Neuronal stem cell (in vitro differentiated cells): Measurements from ENCODE around the gene MARCKSL1. TPM values are rescaled to one million over a fixed set of nuclear protein-coding genes. Genes with fewer than 3 reads are reported as not detected.

Source experiments
- DNase-seq: peaks from one replicate; pipeline ENCODE4 v3.0.0-alpha.2; 2013; ENCODE audit warnings: low spot score
- H2AFZ ChIP-seq: one replicate; pipeline ENCODE4 v1.6.1; 2013; ENCODE audit warnings: mild to moderate bottlenecking, low read length, inconsistent platforms
- H2AK5ac ChIP-seq: 2 replicates; pipeline ENCODE4 v1.6.1; 2013; ENCODE audit warnings: low read depth, mild to moderate bottlenecking, inconsistent platforms, low read length, moderate library complexity, mixed read lengths
- H2BK120ac ChIP-seq: 2 replicates; pipeline ENCODE4 v1.6.1; 2013; ENCODE audit warnings: low read depth, mild to moderate bottlenecking, inconsistent platforms, low read length, moderate library complexity, mixed read lengths
- H2BK12ac ChIP-seq: one replicate; pipeline ENCODE4 v1.6.1; 2013; ENCODE audit warnings: low read length, inconsistent platforms
- H2BK15ac ChIP-seq: 2 replicates; pipeline ENCODE4 v1.6.1; 2013; ENCODE audit warnings: mild to moderate bottlenecking, low read length, inconsistent platforms, mixed read lengths
- H2BK5ac ChIP-seq: one replicate; pipeline ENCODE4 v1.6.1; 2013; ENCODE audit warnings: inconsistent platforms, mild to moderate bottlenecking, low read length, moderate library complexity
- H3K14ac ChIP-seq: one replicate; pipeline ENCODE4 v1.6.1; 2013; ENCODE audit warnings: low read length, inconsistent platforms
- H3K18ac ChIP-seq: 2 replicates; pipeline ENCODE4 v1.6.1; 2013; ENCODE audit warnings: low read length, inconsistent platforms
- H3K23ac ChIP-seq: 2 replicates; pipeline ENCODE4 v1.6.1; 2013; ENCODE audit warnings: low read depth, mild to moderate bottlenecking, mixed read lengths, low read length, inconsistent platforms; ENCODE audit not compliant: poor library complexity
- H3K27ac ChIP-seq: replicated peaks from 3 replicates; pipeline ENCODE4 v1.5.1; 2013; ENCODE audit warnings: low read length, inconsistent platforms
- H3K27me3 ChIP-seq, 3 experiments: 2 replicates each; pipeline ENCODE4 v1.6.1; 2013; ENCODE audit warnings: low read length in 3 of 3, mild to moderate bottlenecking in 2 of 3, inconsistent platforms in 1 of 3, low read depth in 1 of 3, mixed read lengths in 1 of 3, moderate library complexity in 1 of 3; ENCODE audit not compliant: control insufficient read depth in 3 of 3, insufficient read depth in 3 of 3
- H3K36me3 ChIP-seq, 2 donors: replicated peaks in 1 of 2; 2 replicates each; pipeline ENCODE4 v1.6.1; 2013; ENCODE audit warnings: low read length in 2 of 2; ENCODE audit not compliant: control insufficient read depth in 2 of 2, insufficient read depth in 2 of 2
- H3K4ac ChIP-seq: 2 replicates; pipeline ENCODE4 v1.6.1; 2013; ENCODE audit warnings: inconsistent platforms, mild to moderate bottlenecking, low read length, moderate library complexity
- H3K4me1 ChIP-seq, 2 donors: 1 replicate in 1 of 2; 2 replicates in 1 of 2; pipeline ENCODE4 v1.6.1; 2013; ENCODE audit warnings: low read length in 2 of 2, low read depth in 1 of 2; ENCODE audit not compliant: control insufficient read depth in 2 of 2, insufficient read depth in 1 of 2
- H3K4me2 ChIP-seq: one replicate; pipeline ENCODE4 v1.6.1; 2013; ENCODE audit warnings: mild to moderate bottlenecking, low read length, inconsistent platforms; ENCODE audit not compliant: insufficient read depth, poor library complexity, severe bottlenecking
- H3K4me3 ChIP-seq, 2 donors: 2 replicates each; pipeline ENCODE4 v1.5.1; 2013; ENCODE audit warnings: low read length in 2 of 2, mild to moderate bottlenecking in 2 of 2, inconsistent platforms in 1 of 2, moderate library complexity in 1 of 2
- H3K79me1 ChIP-seq: one replicate; pipeline ENCODE4 v1.6.1; 2013; ENCODE audit warnings: low read depth, mild to moderate bottlenecking, inconsistent platforms, low read length, moderate library complexity
- H3K9ac ChIP-seq: one replicate; pipeline ENCODE4 v1.6.1; 2013; ENCODE audit warnings: mild to moderate bottlenecking, low read depth, low read length, inconsistent platforms; ENCODE audit not compliant: poor library complexity
- H3K9me3 ChIP-seq, 2 donors: replicated peaks in 1 of 2; 2 replicates each; pipeline versions ENCODE3 to v1.6.1; 2013; ENCODE audit warnings: low read length in 2 of 2, mild to moderate bottlenecking in 2 of 2, inconsistent platforms in 1 of 2, low read depth in 1 of 2, mixed read lengths in 1 of 2, moderate library complexity in 1 of 2; ENCODE audit not compliant: control insufficient read depth in 2 of 2, insufficient read depth in 1 of 2
- H4K8ac ChIP-seq: one replicate; pipeline ENCODE4 v1.6.1; 2013; ENCODE audit warnings: low read depth, mild to moderate bottlenecking, inconsistent platforms, low read length, moderate library complexity
- H4K91ac ChIP-seq: one replicate; pipeline ENCODE4 v1.6.1; 2013; ENCODE audit warnings: low read length, low read depth, mild to moderate bottlenecking, inconsistent platforms; ENCODE audit not compliant: poor library complexity
- WGBS, 2 donors: extraction: QIAGEN DNeasy Blood & Tissue Kit; methylation state at CpG; one replicate each; pipeline ENCODE4 v1.1.7; 2013; ENCODE audit warnings: missing lambda C conversion rate in 2 of 2, mixed read lengths in 1 of 2; ENCODE audit not compliant: insufficient read length in 2 of 2, insufficient replicate concordance in 1 of 2; ENCODE audit errors: extremely low coverage in 2 of 2; 5-methylcytosine and 5-hydroxymethylcytosine counted together
- polyA plus RNA-seq, 2 experiments: library from polyadenylated mRNA; stranded (reverse); fragments of 200-250 nt; gene quantifications; one replicate each; pipeline ENCODE4 v1.2.3, GENCODE V29; 2013

MARCKSL1 gene, protein sequence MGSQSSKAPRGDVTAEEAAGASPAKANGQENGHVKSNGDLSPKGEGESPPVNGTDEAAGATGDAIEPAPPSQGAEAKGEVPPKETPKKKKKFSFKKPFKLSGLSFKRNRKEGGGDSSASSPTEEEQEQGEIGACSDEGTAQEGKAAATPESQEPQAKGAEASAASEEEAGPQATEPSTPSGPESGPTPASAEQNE
- polyA plus RNA-seq (2013, experiment 1 of 2), result 808 TPM
- 809 TPM for polyA plus RNA-seq (2013, experiment 2 of 2)

- peak within 1 kb of the TSS; percentile 82 to 98 for H3K4me3 ChIP-seq
- H4K8ac ChIP-seq, result no peak within 1 kb of the TSS
- H3K4me2 ChIP-seq, result peak within 1 kb of the TSS; percentile 72
- peak within 1 kb of the TSS; percentile 87 for H2AFZ ChIP-seq
- peak within 1 kb of the TSS; percentile 66 for H2BK15ac ChIP-seq
- H3K18ac ChIP-seq, result peak within 1 kb of the TSS; percentile 99
- peaks cover 33 to 41% of the 10 kb centered on the region in 2 donors for H3K36me3 ChIP-seq
- no CpG with 5 or more reads among the region's 95 CpGs for WGBS, 2 donors
- H2AK5ac ChIP-seq, result peak within 1 kb of the TSS; percentile 77
- peak within 1 kb of the TSS; percentile 88 for H2BK5ac ChIP-seq
- H3K27ac ChIP-seq, result peak within 1 kb of the TSS; percentile 66
- no peak within 1 kb of the TSS for H2BK12ac ChIP-seq
- H4K91ac ChIP-seq, result peak within 1 kb of the TSS; percentile 62
- DNase-seq, result peak; percentile 86
- H3K4me1 ChIP-seq, result peaks cover 33 to 38% of the 10 kb centered on the region in 2 donors
- peak within 1 kb of the TSS; percentile 55 for H3K4ac ChIP-seq
- no peak within 1 kb of the TSS for H2BK120ac ChIP-seq
- peak within 1 kb of the TSS; percentile 86 for H3K14ac ChIP-seq
- peaks cover 0 to 2% of the 10 kb centered on the region in 2 donors for H3K9me3 ChIP-seq
- peak within 1 kb of the TSS; percentile 95 for H3K23ac ChIP-seq
- H3K27me3 ChIP-seq, result no peaks in the 10 kb centered on the region
- peaks cover 2% of the 10 kb centered on the region for H3K79me1 ChIP-seq
- peak within 1 kb of the TSS; percentile 98 for H3K9ac ChIP-seq
Measured at GRCh38 chr1:32335790-32336590, at the start of gene MARCKSL1. Gene MARCKSL1 (minus strand): TSS chr1:32336233. CDS start chr1:32336033, 200 bp downstream.

DNA sequence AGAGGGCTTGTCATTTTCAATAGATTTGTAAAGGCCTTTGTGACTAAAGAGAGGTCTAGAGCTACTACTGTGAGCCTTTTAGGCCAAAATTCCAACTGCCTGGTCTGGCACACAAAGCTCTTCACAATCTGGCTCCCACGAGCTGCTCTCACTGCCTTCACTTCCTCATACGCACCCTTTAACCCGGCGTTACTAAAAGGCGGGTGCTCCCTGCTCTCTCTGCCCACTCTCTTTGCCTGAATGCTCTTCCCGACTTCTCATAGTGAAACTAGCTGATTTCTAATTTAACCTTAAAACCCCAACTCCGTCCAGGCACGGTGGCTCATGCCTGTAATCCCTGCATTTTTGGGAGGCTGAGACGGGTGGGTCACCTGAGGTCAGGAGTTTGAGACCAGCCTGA, 44.0 kb upstream of the MARCKSL1 start:
- Histone ChIP-seq H2BK15ac (no peak overlapping the region), H3K9ac (no peak overlapping the region), H2AK5ac (no peak overlapping the region), H3K4me2 (no peak overlapping the region), H3K14ac (no peak overlapping the region), H3K9me3 (no peaks in the 10 kb centered on the region), H3K27me3 (no peaks in the 10 kb centered on the region), H2BK5ac (no peak overlapping the region), H3K4ac (no peak overlapping the region), H3K36me3 (peaks cover 60 to 98% of the 10 kb centered on the region in 2 donors), H2AFZ (no peak overlapping the region), H3K4me3 (no peak overlapping the region), H3K4me1 (peaks cover 2 to 7% of the 10 kb centered on the region in 2 donors), H2BK120ac (no peak overlapping the region), H3K23ac (no peak overlapping the region), H3K79me1 (no peaks in the 10 kb centered on the region), H2BK12ac (no peak overlapping the region), H3K18ac (no peak overlapping the region), H4K91ac (no peak overlapping the region), H3K27ac (peak overlapping the region; percentile 3), H4K8ac (no peak overlapping the region)
- WGBS, 2 donors, result no CpG with 5 or more reads among the region's 9 CpGs
- DNase-seq, result no peak

DNA sequence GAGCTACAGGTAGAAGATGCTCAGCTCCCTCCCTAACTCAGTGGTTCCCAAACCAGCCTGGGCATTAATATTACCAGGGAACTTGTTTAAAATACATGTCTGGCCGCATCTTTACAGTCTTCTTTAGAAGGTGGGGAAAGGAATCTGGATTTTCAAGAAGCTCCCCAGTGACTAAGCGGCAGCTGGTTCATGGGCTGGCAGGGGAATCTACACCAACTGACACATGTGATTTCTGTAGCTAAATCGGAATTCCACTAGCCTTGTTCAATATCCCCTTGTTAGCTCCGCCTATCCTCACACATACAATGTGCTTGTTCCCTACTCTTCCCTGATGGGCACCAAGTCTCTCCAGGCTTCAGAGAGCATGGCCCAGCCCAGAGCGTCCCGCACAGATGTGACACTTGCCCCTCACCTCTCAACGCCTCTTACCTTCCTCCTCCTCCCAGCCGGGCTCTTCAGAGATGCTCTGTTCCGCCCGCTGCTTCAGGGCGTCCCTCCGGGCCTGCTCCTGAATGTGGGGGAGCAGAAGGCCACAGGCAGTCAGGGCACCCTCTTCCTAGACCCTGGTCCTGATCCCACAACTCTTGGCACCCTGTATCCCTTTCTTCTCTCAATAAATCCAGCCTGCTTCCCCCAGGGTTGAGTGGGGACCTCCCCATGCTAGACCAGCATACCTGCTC, 41.6 kb upstream of the MARCKSL1 start:
- H2BK120ac ChIP-seq, result no peak overlapping the region
- no peak for DNase-seq
- WGBS, 2 donors, result no CpG with 5 or more reads among the region's 12 CpGs
- H2BK5ac ChIP-seq, result no peak overlapping the region
- no peak overlapping the region for H3K9ac ChIP-seq
- peaks cover 2 to 7% of the 10 kb centered on the region in 2 donors for H3K4me1 ChIP-seq
- H2BK15ac ChIP-seq, result no peak overlapping the region
- H4K91ac ChIP-seq, result no peak overlapping the region
- H2AFZ ChIP-seq, result no peak overlapping the region
- H3K79me1 ChIP-seq, result no peaks in the 10 kb centered on the region
- no peak overlapping the region for H3K14ac ChIP-seq
- no peaks in the 10 kb centered on the region for H3K27me3 ChIP-seq
- H3K27ac ChIP-seq, result no peak overlapping the region
- H3K9me3 ChIP-seq, result no peaks in the 10 kb centered on the region
- no peak overlapping the region for H3K4me3 ChIP-seq
- no peak overlapping the region for H4K8ac ChIP-seq
- no peak overlapping the region for H3K4me2 ChIP-seq
- H3K4ac ChIP-seq, result no peak overlapping the region
- H3K36me3 ChIP-seq, result peaks cover 63 to 98% of the 10 kb centered on the region in 2 donors
- no peak overlapping the region for H3K23ac ChIP-seq
- H3K18ac ChIP-seq, result no peak overlapping the region
- H2BK12ac ChIP-seq, result no peak overlapping the region
- H2AK5ac ChIP-seq, result no peak overlapping the region

- H3K4ac ChIP-seq, result no peak overlapping the region
- no peaks in the 10 kb centered on the region for H3K9me3 ChIP-seq
- H4K91ac ChIP-seq, result no peak overlapping the region
- H2AK5ac ChIP-seq, result no peak overlapping the region
- no peak for DNase-seq
- H3K79me1 ChIP-seq, result no peaks in the 10 kb centered on the region
- H3K36me3 ChIP-seq, result peaks cover 67 to 96% of the 10 kb centered on the region in 2 donors
- no peaks in the 10 kb centered on the region for H3K27me3 ChIP-seq
- no peak overlapping the region for H2BK15ac ChIP-seq
- H3K9ac ChIP-seq, result no peak overlapping the region
- H2BK12ac ChIP-seq, result no peak overlapping the region
- no peak overlapping the region for H3K4me2 ChIP-seq
- H3K14ac ChIP-seq, result no peak overlapping the region
- no peak overlapping the region for H3K27ac ChIP-seq
- no peak overlapping the region for H3K18ac ChIP-seq
- no peak overlapping the region for H3K23ac ChIP-seq
- no peak overlapping the region for H4K8ac ChIP-seq
- H2BK120ac ChIP-seq, result no peak overlapping the region
- no CpG with 5 or more reads among the region's 11 CpGs for WGBS, 2 donors
- no peak overlapping the region for H2AFZ ChIP-seq
- no peak overlapping the region for H2BK5ac ChIP-seq
- no peak overlapping the region for H3K4me3 ChIP-seq
- peaks cover 2 to 7% of the 10 kb centered on the region in 2 donors for H3K4me1 ChIP-seq
Measured at GRCh38 chr1:32376199-32376598, 40.2 kb upstream of the MARCKSL1 start.
